GM20000 (cell line): ENCODE results near the gene SMURF1.
"Not testable (repeated sequence)": the region's sequence is repeated elsewhere in the genome, so short reads cannot be mapped to it uniquely, and the experiment has no call there.

ENCODE experiments used
- DNase-seq: peaks from one replicate; pipeline ENCODE4 v3.0.0; 2012; ENCODE audit warnings: low spot score
- TF ChIP-seq, protein P1 (sequence below): IDR thresholded peaks from 2 replicates; pipeline ENCODE4 v1.5.1; 2012; ENCODE audit warnings: mild to moderate bottlenecking, control low read depth; ENCODE audit errors: extremely low read depth, missing control alignments

SMURF1 gene

GRCh38 chr7:99165816-99166215, 21.9 kb upstream of the SMURF1 start:
- TF ChIP-seq, protein P1, sequence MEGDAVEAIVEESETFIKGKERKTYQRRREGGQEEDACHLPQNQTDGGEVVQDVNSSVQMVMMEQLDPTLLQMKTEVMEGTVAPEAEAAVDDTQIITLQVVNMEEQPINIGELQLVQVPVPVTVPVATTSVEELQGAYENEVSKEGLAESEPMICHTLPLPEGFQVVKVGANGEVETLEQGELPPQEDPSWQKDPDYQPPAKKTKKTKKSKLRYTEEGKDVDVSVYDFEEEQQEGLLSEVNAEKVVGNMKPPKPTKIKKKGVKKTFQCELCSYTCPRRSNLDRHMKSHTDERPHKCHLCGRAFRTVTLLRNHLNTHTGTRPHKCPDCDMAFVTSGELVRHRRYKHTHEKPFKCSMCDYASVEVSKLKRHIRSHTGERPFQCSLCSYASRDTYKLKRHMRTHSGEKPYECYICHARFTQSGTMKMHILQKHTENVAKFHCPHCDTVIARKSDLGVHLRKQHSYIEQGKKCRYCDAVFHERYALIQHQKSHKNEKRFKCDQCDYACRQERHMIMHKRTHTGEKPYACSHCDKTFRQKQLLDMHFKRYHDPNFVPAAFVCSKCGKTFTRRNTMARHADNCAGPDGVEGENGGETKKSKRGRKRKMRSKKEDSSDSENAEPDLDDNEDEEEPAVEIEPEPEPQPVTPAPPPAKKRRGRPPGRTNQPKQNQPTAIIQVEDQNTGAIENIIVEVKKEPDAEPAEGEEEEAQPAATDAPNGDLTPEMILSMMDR: no peak
- DNase-seq: no peak

DNA sequence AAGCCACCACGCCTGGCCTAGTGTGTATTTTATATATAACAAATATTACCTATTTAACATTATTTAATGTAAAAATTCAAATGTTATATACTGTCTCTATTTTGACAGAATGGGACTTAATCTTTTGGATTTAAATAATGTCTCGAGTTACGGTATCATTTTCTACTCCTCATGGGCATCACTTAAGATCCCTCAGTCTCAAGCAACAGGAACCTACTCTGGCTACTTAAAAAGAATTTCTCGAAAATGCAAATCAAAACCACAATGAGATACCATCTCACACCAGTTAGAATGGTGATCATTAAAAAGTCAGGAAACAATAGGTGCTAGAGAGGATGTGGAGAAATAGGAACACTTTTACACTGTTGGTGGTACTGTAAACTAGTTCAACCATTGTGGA, 19.8 kb upstream of the SMURF1 start:
- not testable (repeated sequence) for DNase-seq

- TF ChIP-seq, protein P1: no peak
These were observed 12.7 kb upstream of the SMURF1 start for GRCh38 chr7:99156649-99157048.

DNA sequence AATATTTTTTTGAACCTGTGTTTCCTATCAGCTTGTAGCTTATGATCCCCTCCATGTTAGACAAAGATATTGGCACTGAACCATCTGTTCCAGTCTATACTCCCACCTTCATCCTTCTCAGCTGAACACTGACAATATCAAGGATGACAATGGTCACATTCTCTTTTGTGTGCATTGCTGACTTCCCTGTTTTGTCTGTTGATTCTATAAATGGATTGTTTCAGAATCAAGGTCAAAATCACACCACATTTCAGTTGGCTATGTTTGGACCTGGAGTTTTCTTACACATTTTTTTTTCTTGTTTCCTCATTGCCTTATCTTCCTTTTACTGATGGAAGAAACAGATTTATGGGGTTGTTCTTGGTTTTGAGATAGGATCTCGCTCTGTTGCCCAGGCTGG, 11.3 kb upstream of the SMURF1 start:
- no peak for DNase-seq
- TF ChIP-seq, protein P1: no peak

More at GRCh38 chr7:99156649-99157048, 12.7 kb upstream of the SMURF1 start:
- no peak for DNase-seq

DNA sequence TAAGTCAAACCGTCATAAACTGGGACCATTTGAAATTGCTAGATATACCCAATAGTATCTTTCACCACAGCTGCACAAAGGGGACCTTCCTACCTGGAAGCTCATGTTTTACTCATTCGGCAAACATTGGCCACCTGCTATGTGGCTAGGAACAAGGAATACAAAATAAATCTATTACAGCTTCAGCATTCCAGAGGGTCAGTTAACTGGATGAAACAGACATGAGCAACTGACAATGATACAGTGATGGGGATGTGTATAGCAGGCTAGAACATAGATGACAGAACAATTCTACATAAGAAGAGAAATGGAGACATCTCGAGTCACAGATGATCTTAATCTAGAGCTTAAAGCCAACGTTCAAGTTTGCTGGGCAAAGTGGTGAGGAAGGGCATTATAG, 3.1 kb upstream of the SMURF1 start:
- no peak for DNase-seq
- TF ChIP-seq, protein P1: no peak

GRCh38 chr7:99143521-99143852, 421 bp downstream of the SMURF1 start:
- TF ChIP-seq, protein P1: no peak
- no peak for DNase-seq

DNA sequence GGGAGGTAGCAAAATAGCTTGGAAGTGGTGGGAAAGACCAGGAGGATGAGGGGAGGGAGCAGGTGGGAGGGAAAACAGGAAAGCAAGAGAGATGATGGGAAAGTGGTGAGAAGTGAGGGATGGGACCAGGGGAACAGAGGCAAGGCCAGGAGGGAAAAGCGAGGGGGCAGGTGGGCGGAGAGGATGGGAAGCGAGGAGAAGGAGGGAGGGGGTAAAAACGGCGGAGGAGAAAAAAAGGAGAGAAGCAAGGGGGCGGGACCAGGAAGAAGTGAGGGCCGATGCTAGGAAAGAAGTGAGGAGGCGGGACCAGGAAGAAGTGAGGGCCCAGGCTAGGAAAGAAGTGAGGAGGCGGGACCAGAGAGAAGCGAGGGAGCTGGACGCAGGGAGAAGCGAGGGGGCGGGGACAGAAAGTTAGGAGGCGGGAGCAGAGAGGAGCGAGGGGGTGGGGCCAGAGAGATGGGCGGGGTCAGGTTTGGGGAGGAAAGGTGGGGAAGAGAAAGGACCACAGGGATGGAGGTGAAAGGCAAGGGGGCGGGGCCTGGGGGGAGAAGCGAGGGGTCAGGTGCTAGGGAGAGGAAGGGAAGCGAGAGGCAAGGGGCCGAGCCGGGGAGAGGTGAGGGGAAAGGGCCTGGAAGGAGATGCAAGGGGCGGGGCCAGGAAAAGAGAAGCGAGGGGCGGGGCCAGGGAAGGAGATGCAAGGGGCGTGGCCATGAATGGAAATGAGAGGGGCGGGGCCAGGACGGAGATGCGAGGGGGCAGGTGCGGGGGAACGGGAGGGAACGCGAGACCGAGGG, 984 bp downstream of the SMURF1 start:
- TF ChIP-seq, protein P1: no peak
- peak; percentile 89 for DNase-seq

DNA sequence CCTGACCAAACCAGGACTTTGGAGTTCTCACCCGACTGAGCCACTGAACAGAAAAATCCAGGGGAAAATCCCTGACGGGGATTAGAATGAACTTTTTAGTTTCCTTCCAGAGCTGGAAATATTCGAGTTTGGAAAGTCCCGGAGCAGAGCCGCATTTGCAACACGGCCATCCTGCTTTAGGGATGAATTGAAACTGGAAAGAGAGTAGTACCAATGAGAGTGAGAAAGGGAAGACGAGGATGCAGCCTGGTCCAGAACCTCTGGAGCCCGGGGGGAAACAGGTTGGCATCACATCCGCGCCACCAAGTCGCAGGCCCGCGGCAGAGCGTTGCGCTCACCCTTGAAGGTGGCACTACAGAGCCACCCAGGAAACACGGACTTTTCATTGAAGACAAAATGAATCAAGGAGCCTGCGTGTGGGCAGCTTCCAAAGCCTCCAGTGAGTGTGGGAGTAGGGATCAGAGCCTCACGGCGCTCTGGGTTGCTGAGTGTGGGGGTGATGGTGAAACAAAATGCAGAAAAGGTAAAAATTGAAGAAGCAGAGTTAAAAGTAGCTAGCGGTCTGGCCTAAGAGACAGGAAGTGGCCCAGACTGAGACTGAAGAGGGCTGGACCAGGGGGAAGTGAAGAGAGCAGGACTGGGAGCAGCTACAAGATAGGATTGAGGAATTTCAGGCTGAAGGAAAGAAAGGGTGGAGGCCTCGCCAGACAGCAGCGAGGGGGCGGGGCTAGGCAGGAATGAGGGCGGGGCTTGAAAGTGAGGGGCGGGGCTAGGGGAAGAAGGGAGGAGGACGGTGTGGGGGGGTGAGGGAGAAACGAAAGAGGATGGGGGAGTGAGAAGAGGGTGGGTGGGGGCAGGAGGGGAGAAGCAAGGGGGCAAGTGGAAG, 1.8 kb downstream of the SMURF1 start:
- DNase-seq: peak; percentile 24
- TF ChIP-seq, protein P1: no peak
